ENCODE measurements around the gene EMSY.

The EMSY gene

DNA sequence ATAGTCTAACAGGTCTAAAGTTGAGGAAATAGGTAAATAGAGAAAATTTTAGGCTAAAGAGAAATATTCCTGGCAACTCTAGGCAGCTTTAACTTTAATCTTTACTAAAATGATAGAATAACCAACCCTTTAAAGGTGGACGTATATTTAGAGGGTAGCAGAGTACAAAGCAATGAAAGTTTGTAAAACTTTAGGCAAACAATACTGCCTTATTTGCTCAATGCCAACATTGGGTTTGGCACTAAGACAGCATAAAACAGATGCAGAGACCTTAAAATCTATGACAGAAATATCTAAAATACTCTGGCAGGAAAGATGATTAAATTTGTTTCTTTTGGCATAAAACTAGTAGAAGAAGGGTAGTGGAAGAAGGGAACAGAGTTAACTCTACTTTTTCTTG lies 70.7 kb downstream of the EMSY start:
- Histone ChIP-seq H3K4me1 (ENCODE audit: control insufficient read depth, insufficient read depth, low read length, poor library complexity, severe bottlenecking) (no peaks in the 10 kb centered on the region), H3K27ac (ENCODE audit: insufficient read depth, low read length, poor library complexity, severe bottlenecking) (no peak overlapping the region), H3K4me3 (ENCODE audit: insufficient read depth, low read depth, low read length, poor library complexity, severe bottlenecking) (no peak overlapping the region), H3K9me3 (ENCODE audit: control insufficient read depth, low read length) (no peaks in the 10 kb centered on the region), H3K36me3 (ENCODE audit: control insufficient read depth, insufficient read depth, low read length) (peaks cover 10% of the 10 kb centered on the region), H3K27me3 (replicated peaks; ENCODE audit: control insufficient read depth, insufficient read depth, low read length, poor library complexity, severe bottlenecking) (no peaks in the 10 kb centered on the region)
- no peak for DNase-seq

DNA sequence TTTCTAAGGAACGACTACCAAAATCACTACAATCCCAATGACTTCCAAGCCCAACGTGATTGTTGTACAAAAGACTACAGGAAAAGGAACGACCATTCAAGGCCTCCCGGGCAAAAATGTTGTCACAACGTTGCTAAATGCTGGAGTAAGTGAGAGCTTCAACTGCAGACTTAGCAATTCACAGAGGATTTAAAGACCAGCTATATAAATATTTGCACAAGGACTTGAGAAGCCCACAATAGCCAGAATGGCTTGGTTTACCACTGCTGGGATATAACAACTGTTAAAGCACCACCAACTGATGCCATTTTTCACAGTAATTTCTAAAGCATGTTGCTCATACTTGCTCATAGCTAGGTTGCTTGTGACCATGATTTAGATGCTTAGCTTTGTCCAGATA lies 78.3 kb downstream of the EMSY start:
- Histone ChIP-seq H3K9me3 (ENCODE audit: control insufficient read depth, low read length) (no peaks in the 10 kb centered on the region), H3K4me3 (ENCODE audit: insufficient read depth, low read depth, low read length, poor library complexity, severe bottlenecking) (no peak overlapping the region), H3K27ac (ENCODE audit: insufficient read depth, low read length, poor library complexity, severe bottlenecking) (no peak overlapping the region), H3K36me3 (ENCODE audit: control insufficient read depth, insufficient read depth, low read length) (peaks cover 39% of the 10 kb centered on the region), H3K27me3 (replicated peaks; ENCODE audit: control insufficient read depth, insufficient read depth, low read length, poor library complexity, severe bottlenecking) (no peaks in the 10 kb centered on the region), H3K4me1 (ENCODE audit: control insufficient read depth, insufficient read depth, low read length, poor library complexity, severe bottlenecking) (no peaks in the 10 kb centered on the region)
- DNase-seq = no peak

DNA sequence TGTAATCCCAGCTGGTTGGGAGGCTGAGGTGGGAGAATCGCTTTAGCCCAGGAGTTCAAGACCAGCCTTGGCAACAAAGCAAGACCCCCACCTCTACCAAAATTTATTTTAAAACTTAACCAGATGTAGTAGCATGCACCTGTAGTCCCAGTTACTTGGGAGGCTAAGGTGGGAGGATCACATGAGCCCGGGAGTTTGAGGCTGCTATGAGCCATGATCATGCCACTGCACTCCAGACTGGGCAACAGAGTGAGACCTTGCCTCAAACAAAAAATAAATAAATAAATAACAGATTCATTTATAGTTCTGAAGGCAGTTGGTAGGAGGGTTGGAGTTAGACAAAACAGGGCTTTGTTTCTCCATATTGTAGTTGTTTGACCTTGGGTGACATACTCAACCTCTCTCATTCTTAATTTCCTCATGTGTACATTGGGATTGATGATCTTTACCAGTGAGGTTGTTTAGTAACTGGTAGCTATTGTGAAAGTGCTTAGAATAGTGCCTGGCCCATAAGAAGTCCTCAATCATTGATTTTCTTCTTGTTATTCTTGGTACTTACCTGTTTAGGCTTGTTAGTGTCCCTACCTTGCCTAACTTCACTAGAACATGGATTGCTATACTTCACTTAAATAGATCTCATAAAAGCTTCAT lies 79.1 kb downstream of the EMSY start:
- Histone ChIP-seq H3K36me3 (ENCODE audit: control insufficient read depth, insufficient read depth, low read length) (peaks cover 42% of the 10 kb centered on the region), H3K9me3 (ENCODE audit: control insufficient read depth, low read length) (no peaks in the 10 kb centered on the region), H3K4me1 (ENCODE audit: control insufficient read depth, insufficient read depth, low read length, poor library complexity, severe bottlenecking) (no peaks in the 10 kb centered on the region), H3K27me3 (replicated peaks; ENCODE audit: control insufficient read depth, insufficient read depth, low read length, poor library complexity, severe bottlenecking) (no peaks in the 10 kb centered on the region), H3K4me3 (ENCODE audit: insufficient read depth, low read depth, low read length, poor library complexity, severe bottlenecking) (no peak overlapping the region), H3K27ac (ENCODE audit: insufficient read depth, low read length, poor library complexity, severe bottlenecking) (no peak overlapping the region)
- DNase-seq = no peak

DNA sequence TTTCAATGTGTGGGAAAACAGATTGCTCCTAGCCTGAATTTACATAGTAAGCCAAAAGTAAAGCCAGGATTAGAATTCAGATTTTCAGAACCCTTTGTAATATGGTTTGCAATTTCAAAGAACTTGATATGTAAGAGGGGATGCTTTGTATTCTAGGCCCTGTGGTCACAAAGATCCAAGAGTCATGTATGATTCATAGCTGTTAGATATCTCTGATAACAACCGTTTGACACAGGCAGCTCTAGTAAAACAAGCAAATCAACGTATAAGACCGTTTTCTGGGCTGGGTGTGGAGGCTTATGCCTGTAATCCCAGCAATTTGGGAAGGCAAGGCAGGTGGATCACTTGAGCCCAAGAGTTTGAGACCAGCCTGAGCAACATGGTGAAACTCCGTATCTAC lies 79.6 kb downstream of the EMSY start:
- no peaks in the 10 kb centered on the region for H3K9me3 ChIP-seq (ENCODE audit: control insufficient read depth, low read length)
- H3K4me3 ChIP-seq (ENCODE audit: insufficient read depth, low read depth, low read length, poor library complexity, severe bottlenecking) = no peak overlapping the region
- no peak for DNase-seq
- no peaks in the 10 kb centered on the region for H3K27me3 ChIP-seq (replicated peaks; ENCODE audit: control insufficient read depth, insufficient read depth, low read length, poor library complexity, severe bottlenecking)
- peaks cover 47% of the 10 kb centered on the region for H3K36me3 ChIP-seq (ENCODE audit: control insufficient read depth, insufficient read depth, low read length)
- H3K4me1 ChIP-seq (ENCODE audit: control insufficient read depth, insufficient read depth, low read length, poor library complexity, severe bottlenecking) = no peaks in the 10 kb centered on the region
- H3K27ac ChIP-seq (ENCODE audit: insufficient read depth, low read length, poor library complexity, severe bottlenecking) = no peak overlapping the region

DNA sequence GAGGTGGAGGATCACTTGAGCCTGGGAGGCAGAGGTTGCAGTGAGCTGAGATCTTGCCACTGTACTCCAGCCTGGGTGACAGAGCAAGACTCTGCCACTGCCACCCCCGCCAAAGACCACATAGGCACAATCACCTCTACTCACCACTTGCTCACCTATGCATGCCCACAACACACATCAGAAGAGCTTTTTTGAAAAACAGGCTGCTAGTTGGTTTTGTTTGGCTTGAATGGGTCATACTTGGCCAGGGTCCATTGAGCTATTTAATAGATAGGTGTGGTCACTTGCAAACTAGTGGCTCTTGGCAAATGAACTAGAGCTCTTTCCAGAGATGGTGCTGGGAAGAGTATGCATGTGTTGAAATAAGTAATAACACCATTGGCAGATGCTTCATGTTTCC lies 80.1 kb downstream of the EMSY start:
- no peak for DNase-seq
- no peaks in the 10 kb centered on the region for H3K27me3 ChIP-seq (replicated peaks; ENCODE audit: control insufficient read depth, insufficient read depth, low read length, poor library complexity, severe bottlenecking)
- no peak overlapping the region for H3K4me3 ChIP-seq (ENCODE audit: insufficient read depth, low read depth, low read length, poor library complexity, severe bottlenecking)
- H3K9me3 ChIP-seq (ENCODE audit: control insufficient read depth, low read length) = no peaks in the 10 kb centered on the region
- no peaks in the 10 kb centered on the region for H3K4me1 ChIP-seq (ENCODE audit: control insufficient read depth, insufficient read depth, low read length, poor library complexity, severe bottlenecking)
- no peak overlapping the region for H3K27ac ChIP-seq (ENCODE audit: insufficient read depth, low read length, poor library complexity, severe bottlenecking)
- peaks cover 47% of the 10 kb centered on the region for H3K36me3 ChIP-seq (ENCODE audit: control insufficient read depth, insufficient read depth, low read length)

DNA sequence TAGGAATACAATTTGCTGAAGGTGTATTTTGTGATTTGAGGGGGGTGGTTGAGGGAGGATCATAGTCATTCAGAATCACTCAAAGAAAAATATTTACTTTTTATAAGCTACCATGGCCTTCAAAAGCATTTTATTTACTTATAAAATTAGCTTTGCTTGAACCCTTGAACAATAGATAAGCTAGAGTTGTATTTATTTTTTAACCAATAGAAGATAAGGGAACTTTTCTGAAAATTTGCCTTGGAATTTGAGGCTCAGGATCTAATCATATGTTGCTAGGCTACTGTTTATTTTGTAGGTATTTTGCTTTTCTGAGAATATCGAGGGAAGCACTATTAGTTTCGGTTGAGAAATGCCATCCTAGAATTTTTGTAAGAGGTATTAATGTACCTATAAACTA lies 82.1 kb downstream of the EMSY start:
- Histone ChIP-seq H3K9me3 (ENCODE audit: control insufficient read depth, low read length) (no peaks in the 10 kb centered on the region), H3K27me3 (replicated peaks; ENCODE audit: control insufficient read depth, insufficient read depth, low read length, poor library complexity, severe bottlenecking) (no peaks in the 10 kb centered on the region), H3K27ac (ENCODE audit: insufficient read depth, low read length, poor library complexity, severe bottlenecking) (no peak overlapping the region), H3K4me3 (ENCODE audit: insufficient read depth, low read depth, low read length, poor library complexity, severe bottlenecking) (no peak overlapping the region), H3K4me1 (ENCODE audit: control insufficient read depth, insufficient read depth, low read length, poor library complexity, severe bottlenecking) (no peaks in the 10 kb centered on the region), H3K36me3 (ENCODE audit: control insufficient read depth, insufficient read depth, low read length) (peaks cover 55% of the 10 kb centered on the region)
- no peak for DNase-seq

DNA sequence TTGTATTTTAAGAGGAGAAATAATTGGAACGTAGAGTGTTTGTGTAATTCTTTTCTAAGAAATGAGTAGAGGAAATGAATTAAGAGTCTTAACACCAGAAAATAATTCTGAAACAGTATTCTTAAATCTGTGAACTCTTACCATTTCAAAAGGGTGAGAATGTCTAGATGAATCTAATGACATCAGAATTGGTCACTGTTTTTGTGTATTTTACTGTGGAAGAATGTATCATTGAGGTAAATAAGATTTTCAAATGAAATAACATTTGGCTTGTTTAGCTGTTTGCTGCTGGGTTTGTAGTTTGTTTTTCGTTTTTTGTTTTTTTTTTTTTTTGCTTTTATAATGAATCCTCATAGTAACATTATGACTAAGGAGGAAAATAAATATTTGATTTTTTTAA lies 97.6 kb downstream of the EMSY start:
- Histone ChIP-seq H3K36me3 (ENCODE audit: control insufficient read depth, insufficient read depth, low read length) (peaks cover 67% of the 10 kb centered on the region), H3K9me3 (ENCODE audit: control insufficient read depth, low read length) (no peaks in the 10 kb centered on the region), H3K27me3 (replicated peaks; ENCODE audit: control insufficient read depth, insufficient read depth, low read length, poor library complexity, severe bottlenecking) (no peaks in the 10 kb centered on the region), H3K4me1 (ENCODE audit: control insufficient read depth, insufficient read depth, low read length, poor library complexity, severe bottlenecking) (no peaks in the 10 kb centered on the region), H3K27ac (ENCODE audit: insufficient read depth, low read length, poor library complexity, severe bottlenecking) (no peak overlapping the region), H3K4me3 (ENCODE audit: insufficient read depth, low read depth, low read length, poor library complexity, severe bottlenecking) (no peak overlapping the region)
- DNase-seq = no peak

DNA sequence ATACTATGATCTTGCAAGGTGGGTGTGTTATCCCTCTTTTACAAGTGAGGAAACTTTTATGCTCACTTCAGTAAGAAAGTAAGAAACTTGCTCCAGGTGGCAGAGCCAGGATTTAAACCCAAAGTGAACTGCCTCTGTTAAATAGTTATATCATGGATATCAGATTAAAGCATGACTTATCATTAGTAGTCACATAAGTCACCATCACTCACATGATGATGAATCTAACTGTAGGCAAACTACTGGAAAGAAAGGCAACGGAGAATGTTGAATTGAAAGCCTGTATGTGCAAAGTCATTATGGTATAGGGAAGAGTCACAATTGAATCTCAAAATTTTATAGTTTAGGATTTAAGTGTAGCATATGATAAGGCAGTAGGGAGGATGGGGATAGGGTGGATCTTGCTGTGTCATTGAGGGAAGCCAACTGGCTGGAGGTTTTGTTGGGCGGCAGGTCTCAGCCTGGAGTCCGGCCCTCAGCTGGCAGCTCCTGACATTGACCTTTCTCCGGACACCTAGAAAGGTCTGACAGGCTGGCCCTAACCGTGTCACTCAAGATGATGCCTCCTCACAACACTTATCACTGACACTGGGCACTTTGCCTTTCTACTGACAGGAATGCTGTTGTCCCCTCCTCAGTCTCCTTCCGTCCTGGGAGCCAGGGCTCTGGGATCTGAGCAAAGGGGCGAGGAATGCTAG lies 98.3 kb downstream of the EMSY start:
- DNase-seq = no peak
- peaks cover 59% of the 10 kb centered on the region for H3K36me3 ChIP-seq (ENCODE audit: control insufficient read depth, insufficient read depth, low read length)
- H3K27ac ChIP-seq (ENCODE audit: insufficient read depth, low read length, poor library complexity, severe bottlenecking) = no peak overlapping the region
- H3K9me3 ChIP-seq (ENCODE audit: control insufficient read depth, low read length) = no peaks in the 10 kb centered on the region
- no peaks in the 10 kb centered on the region for H3K27me3 ChIP-seq (replicated peaks; ENCODE audit: control insufficient read depth, insufficient read depth, low read length, poor library complexity, severe bottlenecking)
- H3K4me1 ChIP-seq (ENCODE audit: control insufficient read depth, insufficient read depth, low read length, poor library complexity, severe bottlenecking) = no peaks in the 10 kb centered on the region
- H3K4me3 ChIP-seq (ENCODE audit: insufficient read depth, low read depth, low read length, poor library complexity, severe bottlenecking) = no peak overlapping the region

DNA sequence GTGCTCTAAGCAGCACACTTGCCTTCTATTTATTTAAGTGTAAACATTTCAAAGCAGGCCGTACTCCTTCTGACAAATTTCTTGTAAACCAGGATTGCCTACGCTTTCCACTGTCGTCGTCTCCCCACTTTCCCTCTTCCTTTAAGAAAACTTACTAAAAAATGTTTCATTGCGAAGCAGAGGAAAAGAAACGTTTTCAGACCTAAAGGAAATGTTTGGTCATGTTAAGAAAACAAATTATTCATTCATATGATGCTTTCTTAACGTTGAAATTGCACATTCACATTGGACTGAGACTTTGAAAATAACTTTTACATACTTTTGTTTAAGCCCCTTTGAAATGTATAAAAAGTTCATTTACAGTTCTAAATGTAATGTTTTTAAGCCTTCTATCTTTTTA lies 106.0 kb downstream of the EMSY start:
- peaks cover 13% of the 10 kb centered on the region for H3K36me3 ChIP-seq (ENCODE audit: control insufficient read depth, insufficient read depth, low read length)

DNA sequence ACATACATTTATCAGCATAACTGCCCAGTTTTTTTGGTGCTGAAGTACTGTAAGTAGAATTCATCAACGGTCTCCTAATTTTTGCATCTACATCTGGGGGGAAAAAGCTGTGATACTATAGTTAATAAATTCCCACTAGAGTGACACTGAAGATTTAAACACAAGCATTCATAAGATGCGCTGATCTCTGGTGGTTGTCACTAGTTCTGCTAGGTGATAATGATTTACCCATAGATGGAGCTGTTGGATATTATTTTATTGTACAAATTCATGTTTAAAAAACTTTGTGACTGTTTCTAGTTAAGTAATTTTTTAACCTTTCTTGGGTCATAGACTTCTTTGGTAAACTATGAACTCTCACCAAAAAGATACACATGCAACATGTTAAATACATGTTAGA lies 106.6 kb downstream of the EMSY start:
- H3K4me1 ChIP-seq (ENCODE audit: control insufficient read depth, insufficient read depth, low read length, poor library complexity, severe bottlenecking) = no peaks in the 10 kb centered on the region
- H3K36me3 ChIP-seq (ENCODE audit: control insufficient read depth, insufficient read depth, low read length) = peaks cover 7% of the 10 kb centered on the region
- no peaks in the 10 kb centered on the region for H3K27me3 ChIP-seq (replicated peaks; ENCODE audit: control insufficient read depth, insufficient read depth, low read length, poor library complexity, severe bottlenecking)
- H3K27ac ChIP-seq (ENCODE audit: insufficient read depth, low read length, poor library complexity, severe bottlenecking) = no peak overlapping the region
- H3K4me3 ChIP-seq (ENCODE audit: insufficient read depth, low read depth, low read length, poor library complexity, severe bottlenecking) = no peak overlapping the region
- DNase-seq = no peak
- H3K9me3 ChIP-seq (ENCODE audit: control insufficient read depth, low read length) = no peaks in the 10 kb centered on the region

More for the DNA sequence above, 106.0 kb downstream of the EMSY start:
- Histone ChIP-seq H3K4me3 (ENCODE audit: insufficient read depth, low read depth, low read length, poor library complexity, severe bottlenecking) (no peak overlapping the region), H3K9me3 (ENCODE audit: control insufficient read depth, low read length) (no peaks in the 10 kb centered on the region), H3K27ac (ENCODE audit: insufficient read depth, low read length, poor library complexity, severe bottlenecking) (no peak overlapping the region), H3K27me3 (replicated peaks; ENCODE audit: control insufficient read depth, insufficient read depth, low read length, poor library complexity, severe bottlenecking) (no peaks in the 10 kb centered on the region), H3K4me1 (ENCODE audit: control insufficient read depth, insufficient read depth, low read length, poor library complexity, severe bottlenecking) (no peaks in the 10 kb centered on the region)
- DNase-seq = no peak

All from effector memory CD4-positive, alpha-beta T cell (primary cell).